Common myeloid progenitor, CD34-positive (primary cell): ENCODE measurements around the gene TSC22D3.
"Not testable (repeated sequence)": the region's sequence is repeated elsewhere in the genome, so short reads cannot be mapped to it uniquely, and the experiment has no call there.

ENCODE experiments used
- CTCF ChIA-PET: fragments of 350-600 bp; sonication (Branson Sonifier 250); formaldehyde crosslinking; loops from one replicate; lab custom pipeline; 2021; ENCODE audit warnings: antibody characterized with exemption; lab: Charles Lee
- POLR2A ChIA-PET: fragments of 350-600 bp; sonication (Branson Sonifier 250); formaldehyde crosslinking; loops from one replicate; lab custom pipeline; 2021; ENCODE audit warnings: antibody characterized with exemption; lab: Charles Lee
- DNase-seq, 3 donors: peaks; one replicate each; pipeline versions ENCODE4 v3.0.0 to v3.0.0-alpha.2; 2013
- H3K27ac ChIP-seq, 2 experiments: 1 replicate in 1 of 2; 2 replicates in 1 of 2; pipeline ENCODE4 v1.7.0; 2013; ENCODE audit warnings: inconsistent platforms in 2 of 2, low read length in 2 of 2, mild to moderate bottlenecking in 2 of 2, low read depth in 1 of 2, moderate library complexity in 1 of 2; ENCODE audit not compliant: severe bottlenecking in 2 of 2, insufficient read depth in 1 of 2, poor library complexity in 1 of 2
- H3K27me3 ChIP-seq, 5 experiments: replicated peaks in 2 of 5; 1 replicate in 3 of 5; 2 replicates in 2 of 5; pipeline versions ENCODE4 v1.6.1 to v1.7.0; 2013; ENCODE audit warnings: low read length in 4 of 5, mild to moderate bottlenecking in 2 of 5, moderate library complexity in 2 of 5, inconsistent platforms in 1 of 5; ENCODE audit not compliant: insufficient read depth in 5 of 5, control insufficient read depth in 4 of 5
- H3K36me3 ChIP-seq, 4 experiments: 1 replicate in 2 of 4; 2 replicates in 2 of 4; pipeline versions ENCODE4 v1.6.1 to v1.7.0; 2013; ENCODE audit warnings: low read length in 3 of 4, control low read depth in 1 of 4, mild to moderate bottlenecking in 1 of 4; ENCODE audit not compliant: control insufficient read depth in 4 of 4, insufficient read depth in 4 of 4
- H3K4me1 ChIP-seq, 4 experiments: 1 replicate in 3 of 4; 2 replicates in 1 of 4; pipeline versions ENCODE4 v1.6.1 to v1.7.1; 2013; ENCODE audit warnings: low read length in 3 of 4, mild to moderate bottlenecking in 3 of 4, control low read depth in 1 of 4, inconsistent platforms in 1 of 4, moderate library complexity in 1 of 4; ENCODE audit not compliant: control insufficient read depth in 4 of 4, insufficient read depth in 4 of 4; ENCODE audit errors: control extremely low read depth in 1 of 4
- H3K4me3 ChIP-seq, 7 experiments: 1 replicate in 4 of 7; 2 replicates in 3 of 7; pipeline versions ENCODE4 v1.5.1 to v1.7.0; 2013; ENCODE audit warnings: mild to moderate bottlenecking in 7 of 7, low read length in 6 of 7, moderate library complexity in 6 of 7, inconsistent platforms in 2 of 7, low read depth in 2 of 7, control low read depth in 1 of 7; ENCODE audit not compliant: insufficient read depth in 4 of 7, control insufficient read depth in 1 of 7; ENCODE audit errors: extremely low read depth in 1 of 7
- H3K9me3 ChIP-seq, 5 experiments: 1 replicate in 4 of 5; 2 replicates in 1 of 5; pipeline versions ENCODE4 v1.6.1 to v1.7.1; 2013; ENCODE audit warnings: low read length in 4 of 5, mild to moderate bottlenecking in 2 of 5, inconsistent platforms in 1 of 5, low read depth in 1 of 5, moderate library complexity in 1 of 5; ENCODE audit not compliant: control insufficient read depth in 4 of 5, insufficient read depth in 2 of 5; ENCODE audit errors: control extremely low read depth in 1 of 5
- WGBS: methylation state at CpG from one replicate; pipeline ENCODE4 v1.1.5; 2013; ENCODE audit not compliant: insufficient coverage; 5-methylcytosine and 5-hydroxymethylcytosine counted together

The TSC22D3 gene

DNA sequence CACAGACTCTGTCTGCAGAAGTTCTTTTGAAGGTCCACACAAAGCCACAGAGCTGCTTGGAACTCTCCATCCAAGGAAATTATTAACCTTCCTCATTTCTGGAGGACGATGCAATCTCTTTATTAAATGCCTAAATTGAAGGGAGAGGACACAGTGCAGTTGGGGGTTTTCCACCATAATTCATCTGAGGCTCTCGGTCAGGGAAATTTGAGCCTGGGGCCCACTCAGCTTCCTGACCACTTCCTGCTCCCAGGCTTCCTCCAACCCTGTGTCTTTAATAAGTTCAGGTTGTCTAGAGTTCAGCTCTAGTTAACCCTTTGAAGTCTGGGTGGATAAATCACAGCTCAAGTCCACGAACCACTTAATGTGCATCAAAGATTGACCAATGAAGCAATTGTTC lies 88.8 kb downstream of the TSC22D3 start:
- Histone ChIP-seq H3K9me3 (no peaks in the 10 kb centered on the region), H3K27me3 (no peaks in the 10 kb centered on the region), H3K27ac (no peak overlapping the region), H3K36me3 (no peaks in the 10 kb centered on the region), H3K4me1 (peaks cover 4 to 47% (median 36%) of the 10 kb centered on the region in 4 experiments), H3K4me3 (no peak overlapping the region)
- POLR2A ChIA-PET: interaction anchor here (1.0 to 3.2 kb wide), 2 partner anchors 26 to 29 kb away, joined by 4 to 12 read pairs; no protein-coding TSS in a partner anchor
- DNase-seq: peak in 2 of 3 donors; percentile 23
- CTCF ChIA-PET: interaction anchor here (0.8 to 1.8 kb wide), 4 partner anchors 12 to 29 kb away, joined by 3 to 5 read pairs (median 4); no protein-coding TSS in a partner anchor
- 0% methylated on average over 2 of the region's 3 CpGs for WGBS

GRCh38 chrX:107686026-107686425 lies 89.6 kb downstream of the TSC22D3 start:
- H3K27ac ChIP-seq: no peak overlapping the region
- no peak overlapping the region for H3K4me3 ChIP-seq
- no peaks in the 10 kb centered on the region for H3K36me3 ChIP-seq
- no peaks in the 10 kb centered on the region for H3K27me3 ChIP-seq
- POLR2A ChIA-PET: interaction anchor here (1.0 to 3.2 kb wide), 2 partner anchors 26 to 30 kb away, joined by 4 to 12 read pairs; no protein-coding TSS in a partner anchor
- no peak for DNase-seq
- H3K4me1 ChIP-seq: peaks cover 4 to 47% (median 36%) of the 10 kb centered on the region in 4 experiments
- CTCF ChIA-PET: interaction anchor here (1.6 to 1.8 kb wide), 2 partner anchors 11 to 28 kb away, joined by 4 to 5 read pairs; no protein-coding TSS in a partner anchor
- H3K9me3 ChIP-seq: no peaks in the 10 kb centered on the region
- 46% methylated on average over 3 of the region's 3 CpGs for WGBS

DNA sequence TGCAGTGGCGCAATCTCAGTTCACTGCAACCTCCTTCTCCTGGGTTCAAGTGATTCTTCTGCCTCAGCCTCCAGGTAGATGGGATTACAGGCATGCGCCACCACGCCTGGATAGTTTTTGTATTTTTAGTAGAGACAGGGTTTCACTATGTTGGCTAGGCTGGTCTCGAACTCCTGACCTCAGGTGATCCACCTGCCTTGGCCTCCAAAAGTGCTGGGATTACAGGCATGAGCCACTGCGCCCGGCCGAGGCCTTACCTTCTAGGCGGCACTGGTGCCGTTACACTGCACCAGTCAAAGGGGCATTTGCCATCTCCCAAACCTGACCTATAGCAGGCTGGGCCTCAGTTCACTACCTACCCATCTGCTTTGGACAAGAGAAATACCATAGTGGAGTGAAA lies 90.0 kb downstream of the TSC22D3 start:
- POLR2A ChIA-PET: interaction anchor here (3.2 kb wide), 1 partner anchor 30 kb away, joined by 12 read pairs; no protein-coding TSS in a partner anchor
- not testable (repeated sequence) for H3K27me3 ChIP-seq, H3K36me3 ChIP-seq, DNase-seq, H3K9me3 ChIP-seq, H3K27ac ChIP-seq, H3K4me3 ChIP-seq
- CTCF ChIA-PET: interaction anchor here (1.1 to 2.4 kb wide), 3 partner anchors 11 to 24 kb away, joined by 3 to 16 read pairs (median 5); no protein-coding TSS in a partner anchor
- peaks cover 4 to 47% (median 36%) of the 10 kb centered on the region in 4 experiments for H3K4me1 ChIP-seq
- WGBS: 98% methylated on average over 7 of the region's 9 CpGs

DNA sequence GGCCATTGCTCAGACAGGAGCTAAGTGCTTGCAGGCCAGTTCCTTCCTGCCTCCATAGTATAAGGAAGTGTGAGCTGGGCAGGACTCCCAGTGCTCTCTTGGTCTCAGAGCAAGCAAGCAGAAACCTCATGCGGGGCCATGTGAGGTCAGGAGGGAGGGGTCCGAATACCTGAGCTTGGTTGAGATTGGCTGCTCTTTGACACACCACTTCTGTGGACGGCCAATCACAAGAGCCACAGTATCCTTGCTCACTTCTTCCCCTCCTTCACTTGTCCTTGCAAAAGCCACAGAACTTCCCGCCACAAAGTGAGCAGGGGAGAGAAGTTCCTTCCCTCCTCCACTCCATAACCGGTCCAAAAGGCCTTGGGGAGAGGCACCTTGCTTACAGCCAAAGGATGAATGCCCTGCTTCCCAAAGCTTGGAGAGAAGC lies 90.6 kb downstream of the TSC22D3 start:
- ChIA-PET CTCF (interaction anchor here (1.1 to 2.4 kb wide), 2 partner anchors 11 to 25 kb away, joined by 3 to 16 read pairs; no protein-coding TSS in a partner anchor), POLR2A (interaction anchor here (0.9 to 3.2 kb wide), 2 partner anchors 11 to 31 kb away, joined by 3 to 12 read pairs; no protein-coding TSS in a partner anchor)
- no peak overlapping the region for H3K4me3 ChIP-seq
- peaks cover 4 to 47% (median 36%) of the 10 kb centered on the region in 4 experiments for H3K4me1 ChIP-seq
- no peaks in the 10 kb centered on the region for H3K9me3 ChIP-seq
- 31% methylated on average over 2 of the region's 5 CpGs for WGBS
- DNase-seq: peak; percentile 47 to 75 (median 69)
- H3K36me3 ChIP-seq: no peaks in the 10 kb centered on the region
- H3K27me3 ChIP-seq: no peaks in the 10 kb centered on the region
- peak overlapping the region in 1 of 2 experiments; percentile 17 for H3K27ac ChIP-seq

GRCh38 chrX:107683931-107684330 lies 91.7 kb downstream of the TSC22D3 start:
- H3K4me3 ChIP-seq: no peak overlapping the region
- no peak for DNase-seq
- 86% methylated on average over 3 of the region's 3 CpGs for WGBS
- CTCF ChIA-PET: interaction anchor here (0.8 to 2.4 kb wide), 2 partner anchors 10 to 33 kb away, joined by 5 to 16 read pairs; no protein-coding TSS in a partner anchor
- peaks cover 0 to 9% (median 0%) of the 10 kb centered on the region in 5 experiments for H3K27me3 ChIP-seq
- H3K27ac ChIP-seq: no peak overlapping the region
- POLR2A ChIA-PET: no interaction called here
- H3K4me1 ChIP-seq: peaks cover 4 to 56% (median 43%) of the 10 kb centered on the region in 4 experiments
- H3K36me3 ChIP-seq: no peaks in the 10 kb centered on the region
- H3K9me3 ChIP-seq: no peaks in the 10 kb centered on the region

- Histone ChIP-seq H3K4me3 (no peak overlapping the region), H3K9me3 (no peaks in the 10 kb centered on the region), H3K4me1 (peaks cover 9 to 61% (median 47%) of the 10 kb centered on the region in 4 experiments), H3K27me3 (peaks cover 0 to 10% (median 0%) of the 10 kb centered on the region in 5 experiments), H3K27ac (no peak overlapping the region), H3K36me3 (no peaks in the 10 kb centered on the region)
- no peak for DNase-seq
- WGBS: 65% methylated on average over 4 of the region's 4 CpGs
- ChIA-PET CTCF (interaction anchor here (2.4 kb wide), 1 partner anchor 10 kb away, joined by 16 read pairs; no protein-coding TSS in a partner anchor), POLR2A (no interaction called here)
These were observed 92.3 kb downstream of the TSC22D3 start for GRCh38 chrX:107683124-107683895.
